Gastroesophageal sphincter (tissue), 3 donors: ENCODE measurements around the gene ZNF782.

Experiments used
- CTCF ChIP-seq, 4 experiments: fragments of 200-600 bp in 2 of 4; fragments of 450-650 bp in 2 of 4; sonication (generic) in 1 of 4; IDR thresholded peaks; one replicate each; pipeline ENCODE4 v1.5.1; 2017 to 2019; ENCODE audit warnings: antibody characterized with exemption in 4 of 4, mild to moderate bottlenecking in 2 of 4, moderate library complexity in 2 of 4
- EP300 ChIP-seq: sonication (generic); formaldehyde crosslinking; IDR thresholded peaks from one replicate; pipeline ENCODE4 v1.6.1; 2017; ENCODE audit warnings: antibody characterized with exemption, mild to moderate bottlenecking
- POLR2A ChIP-seq, 2 donors: fragments of 450-650 bp; IDR thresholded peaks; one replicate each; pipeline ENCODE4 v1.6.1; 2017; ENCODE audit warnings: antibody characterized with exemption in 2 of 2, mild to moderate bottlenecking in 2 of 2, moderate library complexity in 1 of 2
- POLR2AphosphoS5 ChIP-seq: sonication (generic); formaldehyde crosslinking; IDR thresholded peaks from one replicate; pipeline ENCODE4 v1.6.1; 2017; ENCODE audit warnings: antibody characterized with exemption

GRCh38 chr9:96868709-96869108, 14.4 kb upstream of the ZNF782 start:
- TF ChIP-seq POLR2AphosphoS5: no peak
- TF ChIP-seq CTCF (IDR thresholded peaks at IDR 0.05): no peak
- no peak for TF ChIP-seq POLR2A (IDR thresholded peaks at IDR 0.05)
- no peak for TF ChIP-seq EP300
